GM21576 (cell line): ENCODE measurements around the gene CHD9.
"Not testable (repeated sequence)": the region's sequence is repeated elsewhere in the genome, so short reads cannot be mapped to it uniquely, and the experiment has no call there.

Source experiments
- ATAC-seq: cut with Tn5 transposase; IDR thresholded peaks from one replicate; pipeline ENCODE4 v1.9.1; 2021; ENCODE audit warnings: mild to moderate bottlenecking, moderate library complexity; ENCODE audit not compliant: unreplicated experiment

CHD9 gene

DNA sequence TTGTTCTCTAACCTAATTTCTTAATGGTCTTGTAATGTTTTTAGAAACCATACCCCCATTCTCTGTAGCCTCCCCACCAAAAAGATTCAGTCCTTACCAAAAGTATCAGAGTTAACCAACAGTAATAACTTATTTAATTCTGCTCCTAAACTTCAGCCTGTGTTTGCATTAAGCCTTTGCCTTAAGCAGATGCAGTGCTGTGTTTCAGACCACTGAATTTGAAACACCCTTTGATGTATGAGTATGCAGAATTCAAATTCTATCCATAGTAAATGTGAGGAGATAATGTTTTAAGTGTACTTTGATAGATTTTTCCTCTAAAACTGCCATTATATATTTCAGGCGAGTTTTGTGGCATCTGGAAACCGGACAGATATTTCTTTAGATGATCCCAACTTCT is 207.9 kb downstream of the CHD9 start:
- ATAC-seq: no peak

DNA sequence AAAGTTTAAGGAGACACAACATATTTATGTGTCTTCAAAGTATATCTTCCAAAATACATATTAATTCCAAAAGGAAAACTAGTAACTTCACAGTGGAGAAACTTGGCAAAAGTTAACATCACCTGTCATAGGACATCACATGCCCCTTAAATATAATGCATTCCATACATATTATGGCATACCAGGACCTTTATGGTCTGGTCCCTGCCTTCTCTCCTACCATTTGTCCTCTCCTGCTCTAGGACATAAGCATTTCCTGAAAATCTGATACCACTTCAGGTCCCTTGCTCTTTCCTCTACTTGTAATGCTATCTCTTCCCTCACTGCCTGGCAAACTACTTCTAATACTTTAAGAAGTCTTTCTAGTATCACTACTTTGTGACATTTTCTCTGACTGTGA is 211.4 kb downstream of the CHD9 start:
- ATAC-seq: no peak

DNA sequence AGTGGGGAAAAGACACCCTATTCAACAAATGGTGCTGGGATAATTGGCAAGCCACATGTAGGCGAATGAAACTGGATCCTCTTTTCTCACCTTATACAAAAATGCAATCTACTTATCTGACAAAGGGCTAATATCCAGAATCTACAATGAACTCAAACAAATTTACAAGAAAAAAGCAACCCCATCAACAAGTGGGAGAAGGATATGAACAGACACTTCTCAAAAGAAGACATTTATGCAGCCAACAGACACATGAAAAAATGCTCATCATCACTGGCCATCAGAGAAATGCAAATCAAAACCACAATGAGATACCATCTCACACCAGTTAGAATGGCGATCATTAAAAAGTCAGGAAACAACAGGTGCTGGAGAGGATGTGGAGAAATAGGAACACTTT is 223.7 kb downstream of the CHD9 start:
- not testable (repeated sequence) for ATAC-seq

DNA sequence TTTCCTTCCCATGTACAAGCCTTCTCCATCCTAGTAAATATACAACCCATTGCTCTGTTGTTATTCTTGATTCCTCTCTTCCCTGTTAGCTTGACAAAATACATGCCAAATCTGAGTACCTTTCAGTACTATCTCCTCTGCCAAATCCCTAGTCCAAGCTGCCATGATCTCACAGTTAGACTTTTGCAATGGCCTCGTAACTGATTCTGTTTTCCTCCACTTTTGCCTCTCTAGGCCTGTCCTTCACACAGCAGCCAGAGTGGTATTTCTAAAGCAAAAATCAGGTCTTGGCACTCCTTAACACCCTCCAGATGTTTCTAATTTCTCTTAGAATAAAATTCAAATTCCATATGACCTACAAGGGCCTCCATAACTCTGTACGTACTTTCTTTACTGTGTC is 226.5 kb downstream of the CHD9 start:
- ATAC-seq: no peak

DNA sequence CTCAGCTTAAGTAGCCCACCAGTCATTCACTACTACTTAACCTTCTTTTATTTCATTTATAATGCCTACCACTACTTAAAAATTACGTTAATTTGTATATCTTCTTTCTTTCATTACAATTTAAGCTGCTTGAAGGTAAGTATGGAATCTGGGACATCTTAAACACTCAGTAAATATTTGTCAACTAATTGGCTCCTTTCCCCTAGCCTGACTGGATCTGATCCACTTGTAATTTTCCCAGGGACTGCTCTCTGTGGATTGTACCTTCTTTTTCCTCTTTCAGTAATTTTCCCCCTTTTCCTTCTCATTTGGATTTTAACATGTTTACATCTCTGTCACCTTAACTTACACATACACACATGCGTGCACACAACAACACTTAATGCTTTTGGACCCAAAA is 227.1 kb downstream of the CHD9 start:
- no peak for ATAC-seq

DNA sequence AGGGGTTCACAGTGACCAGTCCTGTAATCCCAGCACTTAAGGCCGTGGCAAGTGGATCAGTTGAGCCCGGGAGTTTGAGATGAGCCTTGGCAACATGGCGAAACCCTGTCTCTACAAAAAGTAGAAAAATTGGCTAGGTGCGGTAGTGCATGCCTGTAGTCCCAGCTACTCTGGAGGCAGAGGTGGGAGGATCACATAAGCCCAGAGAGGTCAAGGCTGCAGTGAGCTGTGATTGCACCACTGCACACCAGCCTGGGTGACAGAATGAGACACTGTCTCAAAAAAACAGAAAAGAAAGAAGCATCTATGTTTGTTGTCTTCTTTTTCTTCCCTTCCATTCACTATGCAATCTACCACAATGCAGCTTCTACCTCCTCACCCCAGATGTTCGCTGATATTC is 227.5 kb downstream of the CHD9 start:
- ATAC-seq: no peak

DNA sequence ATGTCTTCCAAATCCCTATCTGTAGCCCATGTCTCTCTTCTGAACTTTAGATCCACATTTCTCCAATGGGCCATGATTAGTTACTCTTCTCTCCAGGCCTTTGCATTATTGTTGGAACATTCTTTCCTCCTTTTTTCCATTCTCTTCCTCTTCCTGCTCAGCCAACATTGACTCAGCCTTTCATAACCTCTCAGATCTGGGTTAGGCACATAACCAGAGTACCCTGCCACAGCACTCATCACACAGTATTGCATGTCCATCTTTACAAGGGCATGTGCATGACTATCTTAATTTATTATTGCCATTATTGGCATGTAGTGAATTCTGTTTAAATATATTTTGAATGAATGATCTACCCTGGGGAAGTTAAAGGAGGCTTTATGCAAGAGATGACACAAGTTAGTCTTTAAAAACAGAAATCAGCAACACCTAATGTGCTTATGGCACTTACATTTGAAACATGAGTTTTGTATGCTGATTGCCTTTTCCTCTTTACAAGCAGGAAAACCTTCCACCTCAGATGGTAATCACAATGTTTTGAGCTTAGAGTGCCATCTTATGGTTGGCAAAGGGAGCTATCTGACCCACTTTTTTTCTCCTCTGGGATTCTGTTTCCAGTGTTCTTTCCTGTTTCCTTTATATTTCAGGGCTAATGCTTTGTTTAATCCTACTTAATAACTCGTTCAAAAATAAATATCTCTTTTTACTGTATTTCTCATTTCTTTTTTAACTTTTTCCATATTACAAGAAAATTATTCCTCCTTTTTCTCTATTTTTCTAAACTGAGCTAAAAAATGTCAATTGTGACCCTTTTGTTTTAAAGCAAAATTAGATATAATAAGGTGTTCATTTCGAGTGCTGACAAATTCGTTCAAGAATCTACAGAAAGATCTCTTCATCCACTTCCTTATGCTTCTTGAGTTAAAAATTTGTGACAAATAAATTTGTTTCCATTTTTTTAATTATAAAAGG is 228.5 kb downstream of the CHD9 start:
- no peak for ATAC-seq

DNA sequence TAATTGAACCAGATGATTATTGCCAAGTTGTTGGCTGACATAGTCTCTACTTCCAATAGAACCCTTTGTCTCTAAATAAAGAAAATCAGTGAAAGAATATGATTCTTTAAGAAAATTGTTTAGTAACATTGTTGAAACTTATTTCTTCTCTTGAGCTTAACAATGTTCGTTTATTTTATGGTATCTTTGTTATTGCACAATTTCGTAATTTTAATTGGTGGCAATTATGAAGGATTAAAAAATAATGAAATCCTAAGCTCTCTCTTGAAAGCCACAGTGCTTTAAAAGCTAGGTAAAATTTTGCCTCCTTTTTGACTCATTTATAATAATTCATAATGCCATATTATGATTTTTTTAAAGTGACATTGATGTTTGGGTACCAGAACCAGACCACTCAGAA is 230.4 kb downstream of the CHD9 start:
- no peak for ATAC-seq

DNA sequence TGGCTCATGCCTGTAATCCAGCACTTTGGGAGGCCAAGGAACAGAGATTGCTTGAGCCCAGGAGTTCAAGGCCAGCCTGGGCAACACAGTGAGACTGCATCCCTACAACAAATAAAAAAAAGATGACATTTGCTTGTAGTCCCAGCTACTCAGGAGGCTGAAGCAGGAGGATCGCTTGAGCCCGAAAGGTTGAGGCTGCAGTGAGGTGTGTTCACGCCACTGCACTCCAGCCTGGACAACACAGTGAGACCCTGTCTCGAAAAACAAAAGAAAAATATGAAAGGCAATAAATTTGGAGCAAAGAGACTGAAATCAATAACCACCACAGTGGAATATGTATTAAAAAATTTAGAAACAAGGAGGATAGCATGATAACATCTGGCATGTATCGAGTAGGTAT is 235.7 kb downstream of the CHD9 start:
- ATAC-seq: no peak

DNA sequence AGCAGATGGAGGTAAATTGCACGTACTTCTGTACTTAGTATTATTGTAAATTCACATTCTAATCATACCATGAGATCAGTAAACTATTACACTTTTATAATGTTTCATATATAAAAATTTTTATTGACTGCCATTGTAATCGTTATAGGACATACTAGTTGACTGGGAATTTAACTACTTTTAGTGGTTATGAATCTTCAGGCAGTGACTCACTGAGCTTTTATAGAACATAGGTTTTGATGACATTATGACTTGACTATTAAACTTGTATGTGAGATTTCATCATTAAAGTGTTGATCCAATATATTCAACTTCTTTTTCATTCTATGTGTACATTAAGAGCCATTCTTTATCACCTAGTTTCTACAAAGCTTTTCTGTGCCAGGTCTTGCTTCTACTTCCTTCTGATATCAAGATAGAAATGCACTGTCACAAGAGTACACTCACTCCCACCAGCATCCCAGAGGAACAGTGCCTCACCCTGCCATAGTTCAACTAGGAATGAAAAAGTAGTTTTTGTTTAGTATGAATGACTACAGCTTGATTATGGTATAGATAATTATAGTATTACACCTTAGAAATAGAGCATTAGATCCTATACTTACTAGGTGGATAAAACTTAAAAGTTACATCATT is 237.1 kb downstream of the CHD9 start:
- ATAC-seq: no peak

DNA sequence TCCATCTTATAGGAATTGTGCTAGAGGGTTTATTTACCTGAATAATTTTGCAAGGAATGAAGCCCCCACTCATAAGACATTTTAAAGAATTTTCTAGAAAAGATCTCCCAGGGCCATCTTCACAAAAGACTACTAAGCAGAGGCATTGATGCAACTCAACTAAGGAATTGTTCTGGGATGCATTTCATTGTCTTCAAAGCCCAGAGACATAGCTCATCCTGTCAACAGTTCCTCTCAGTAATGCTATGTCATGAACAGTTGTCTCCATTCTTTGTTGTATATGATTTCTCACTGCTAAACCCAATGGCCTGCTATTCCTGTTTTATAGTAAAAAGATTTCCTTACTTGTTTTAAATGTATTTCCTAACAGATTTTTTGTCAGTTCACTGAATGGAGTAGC is 242.7 kb downstream of the CHD9 start:
- no peak for ATAC-seq

DNA sequence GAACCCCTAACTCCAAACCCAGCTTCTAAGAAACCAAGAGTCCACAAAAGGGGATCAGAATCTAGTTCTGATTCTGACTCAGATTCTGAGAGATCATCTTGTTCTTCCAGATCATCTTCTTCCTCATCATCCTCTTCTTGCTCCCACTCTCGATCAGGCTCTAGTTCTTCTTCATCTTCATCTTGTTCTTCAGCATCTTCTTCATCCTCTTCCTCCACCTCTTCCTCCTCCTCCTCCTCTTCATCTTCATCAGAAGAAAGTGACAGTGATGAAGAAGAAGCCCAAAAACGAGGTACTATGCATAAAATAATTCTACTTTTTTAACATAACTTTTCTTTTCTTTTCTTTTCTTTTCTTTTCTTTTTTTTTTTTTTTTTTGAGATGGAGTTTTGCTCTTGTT is 249.5 kb downstream of the CHD9 start:
- ATAC-seq: no peak

DNA sequence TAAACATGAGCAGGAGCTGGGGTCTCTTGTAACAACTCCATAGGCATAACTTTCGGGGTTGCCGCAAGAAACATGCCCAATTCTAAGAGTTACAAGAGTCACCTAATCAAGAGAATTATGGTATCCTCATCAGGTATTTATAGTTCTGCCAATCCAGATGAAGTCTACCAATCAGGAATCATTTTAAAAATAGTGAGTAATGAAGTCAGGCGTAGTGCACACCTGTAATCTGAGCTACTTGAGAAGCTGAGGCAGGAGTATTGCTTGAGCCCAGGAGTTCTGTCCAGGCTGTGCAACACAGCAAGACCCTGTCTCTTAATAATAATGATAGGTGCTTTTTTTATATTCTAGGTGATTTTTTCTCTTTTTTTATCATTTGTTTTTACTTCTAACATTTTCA is 251.0 kb downstream of the CHD9 start:
- ATAC-seq: no peak

DNA sequence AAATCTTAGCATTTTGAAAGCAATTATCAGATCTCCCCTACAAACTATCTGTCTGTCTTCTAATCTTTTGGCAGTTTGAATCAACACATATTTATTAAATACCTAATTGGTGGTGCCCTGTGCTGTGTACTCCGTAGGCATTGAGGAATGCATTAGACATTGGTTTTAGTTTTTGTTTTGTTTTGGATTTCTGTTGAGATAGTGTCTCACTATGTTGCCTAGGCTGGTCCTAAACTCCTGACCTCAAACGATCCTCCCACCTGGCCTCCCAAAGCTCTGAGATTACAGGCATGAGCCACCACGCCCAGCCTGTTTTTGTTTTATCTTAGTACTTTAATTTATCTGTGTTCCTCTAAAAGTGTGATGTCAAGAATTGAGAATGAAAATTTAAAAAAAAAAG is 254.7 kb downstream of the CHD9 start:
- no peak for ATAC-seq

DNA sequence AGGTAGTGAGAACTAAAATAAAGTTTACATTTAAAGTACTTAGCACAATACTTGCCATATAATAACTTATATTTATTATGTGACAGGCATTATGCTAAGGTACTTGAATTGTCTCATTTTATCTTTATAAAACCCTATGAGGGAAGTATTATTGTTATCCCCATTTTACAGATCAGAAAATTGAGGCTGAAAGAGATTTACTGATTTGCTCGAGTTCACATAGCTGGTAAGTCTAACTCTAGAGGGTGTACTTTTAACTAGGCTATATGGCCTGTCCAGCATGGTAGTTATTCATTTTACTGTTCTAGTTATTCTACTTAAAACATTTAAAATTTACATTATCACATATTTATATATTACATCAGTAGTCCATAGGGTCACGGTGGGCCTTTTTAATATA is 266.2 kb downstream of the CHD9 start:
- ATAC-seq: no peak

DNA sequence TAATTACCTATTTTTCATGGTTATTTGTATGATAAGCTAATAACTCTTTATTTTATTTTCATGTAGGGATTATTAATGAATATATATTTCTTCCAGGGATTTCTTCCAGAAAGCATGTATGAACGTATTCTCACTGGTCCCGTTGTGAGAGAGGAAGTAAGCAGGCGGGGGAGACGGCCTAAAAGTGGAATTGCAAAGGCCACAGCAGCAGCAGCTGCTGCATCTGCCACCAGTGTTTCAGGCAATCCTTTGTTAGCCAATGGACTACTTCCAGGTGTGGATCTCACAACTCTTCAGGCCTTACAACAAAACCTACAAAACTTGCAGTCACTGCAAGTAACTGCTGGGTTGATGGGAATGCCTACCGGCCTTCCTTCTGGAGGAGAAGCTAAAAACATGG is 269.1 kb downstream of the CHD9 start:
- ATAC-seq: no peak

DNA sequence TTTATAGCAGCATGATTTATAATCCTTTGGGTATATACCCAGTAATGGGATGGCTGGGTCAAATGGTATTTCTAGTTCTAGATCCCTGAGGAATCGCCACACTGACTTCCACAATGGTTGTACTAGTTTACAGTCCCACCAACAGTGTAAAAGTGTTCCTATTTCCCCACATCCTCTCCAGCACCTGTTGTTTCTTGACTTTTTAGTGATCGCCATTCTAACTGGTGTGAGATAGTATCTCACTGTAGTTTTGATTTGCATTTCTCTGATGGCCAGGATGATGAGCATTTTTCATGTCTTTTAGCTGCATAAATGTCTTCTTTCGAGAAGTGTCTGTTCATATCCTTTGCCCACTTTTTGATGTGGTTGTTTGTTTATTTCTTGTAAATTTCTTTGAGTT is 276.2 kb downstream of the CHD9 start:
- not testable (repeated sequence) for ATAC-seq

DNA sequence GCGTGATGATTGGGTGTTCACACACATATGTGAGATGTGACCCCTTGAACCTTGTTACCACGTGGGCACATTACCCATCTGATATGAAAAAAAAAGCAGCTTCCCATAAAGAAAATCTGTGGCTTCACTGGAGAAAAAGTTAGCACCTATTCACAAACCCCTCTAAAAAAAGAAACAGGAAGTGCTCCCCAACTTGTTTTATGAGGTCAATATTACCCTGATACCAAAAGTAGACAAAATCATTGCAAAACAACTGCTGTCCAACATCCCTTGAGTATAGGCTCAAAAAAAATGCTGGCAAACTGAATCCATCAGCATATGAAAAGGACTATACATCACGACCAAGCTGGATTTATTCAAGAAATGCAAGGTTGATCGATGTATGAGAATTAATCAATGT is 279.8 kb downstream of the CHD9 start:
- no peak for ATAC-seq

DNA sequence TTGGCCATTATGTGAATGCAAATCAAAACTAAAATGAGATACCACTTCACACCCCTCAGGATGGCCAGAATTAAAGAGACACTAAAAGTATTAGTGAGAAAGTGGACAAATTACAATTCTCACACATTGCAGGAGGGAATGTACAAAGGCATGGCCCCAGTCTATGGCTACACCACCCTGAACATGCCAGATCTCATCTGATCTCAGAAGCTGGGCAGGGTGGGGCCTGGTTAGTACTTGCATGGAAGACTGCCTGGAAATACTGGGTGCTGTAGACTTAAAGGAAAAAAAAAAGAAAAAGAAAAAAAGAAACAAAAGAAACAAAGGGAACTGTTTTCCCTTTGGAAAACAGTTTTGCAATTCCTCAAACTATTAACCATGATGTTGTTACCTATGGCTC is 282.5 kb downstream of the CHD9 start:
- no peak for ATAC-seq

DNA sequence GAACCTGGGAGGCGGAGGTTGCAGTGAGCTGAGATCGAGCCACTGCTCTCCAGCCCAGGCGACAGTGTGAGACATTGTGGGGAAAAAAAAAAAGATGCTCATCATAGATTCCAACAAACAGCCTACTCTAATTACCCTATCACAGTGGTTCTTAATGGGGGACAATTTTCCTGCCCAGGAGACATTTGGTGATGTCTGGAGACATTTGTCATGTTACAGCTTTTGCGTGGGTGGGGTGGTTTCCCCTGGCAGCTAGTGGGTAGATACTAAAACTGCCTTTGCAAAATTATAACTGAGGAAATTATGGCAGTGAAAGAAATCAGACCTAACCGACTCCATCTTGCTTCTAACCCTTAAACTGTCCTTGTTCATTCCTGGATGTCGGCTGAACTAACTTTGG is 287.0 kb downstream of the CHD9 start:
- ATAC-seq: no peak

DNA sequence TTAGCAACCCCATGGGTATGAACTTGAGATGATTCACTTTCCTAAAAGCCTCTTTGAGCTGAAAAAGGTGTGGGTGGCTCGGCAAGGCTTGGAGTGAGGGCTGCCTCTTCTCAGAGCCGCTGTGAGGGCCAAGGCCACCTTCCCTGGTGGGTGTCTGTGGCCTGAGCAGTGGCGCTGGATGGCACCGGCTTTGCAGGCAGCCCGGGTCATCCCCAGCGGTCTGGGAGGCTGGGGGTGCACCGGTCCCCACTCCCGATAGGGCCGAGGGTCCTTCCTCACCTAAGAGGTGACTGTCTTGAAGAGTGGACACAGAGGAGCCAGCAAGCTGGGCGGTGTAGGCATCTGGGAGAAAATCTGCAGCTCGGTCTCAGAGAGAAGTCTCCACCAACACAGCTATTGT is 300.3 kb downstream of the CHD9 start:
- ATAC-seq: no peak

DNA sequence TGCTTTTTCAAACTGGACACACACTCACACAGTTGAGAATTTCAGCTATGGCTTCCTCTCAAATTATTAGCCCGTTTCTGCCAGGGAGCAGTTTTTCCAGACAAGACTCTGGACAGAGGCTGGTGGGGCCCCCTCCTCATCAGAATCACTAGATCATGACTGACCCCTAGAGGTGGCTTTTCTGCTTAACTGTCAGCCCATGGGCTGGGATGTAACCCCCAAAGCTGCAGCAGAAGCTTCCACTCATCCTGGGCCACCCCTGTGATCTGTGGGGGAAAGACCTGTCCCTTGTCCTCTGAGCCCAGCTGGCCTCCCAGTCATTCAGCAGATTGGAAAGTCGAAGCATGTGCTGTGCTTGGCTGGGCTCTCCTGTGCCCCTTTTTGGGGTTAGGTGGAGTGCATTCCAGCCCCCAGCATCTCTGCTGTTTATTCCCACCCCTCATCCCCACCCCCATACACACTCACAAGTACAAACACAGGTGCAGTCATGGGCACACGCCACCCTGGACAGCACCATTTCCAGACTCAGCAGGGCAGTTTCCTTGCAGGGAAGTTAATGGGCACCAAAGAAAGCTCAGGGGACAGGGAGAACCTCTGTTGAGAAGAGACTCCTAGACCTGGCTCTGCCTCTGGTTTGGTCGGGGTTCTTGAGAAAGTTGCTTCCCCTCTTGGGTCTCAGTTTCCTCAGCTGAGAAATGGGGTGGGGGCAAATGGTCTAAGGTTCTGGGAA is 301.9 kb downstream of the CHD9 start:
- no peak for ATAC-seq
